Sigmoid colon (tissue), 7 donors: ENCODE data around the gene IPO11. TPM values are rescaled to one million over a fixed set of nuclear protein-coding genes. Genes with fewer than 3 reads are reported as not detected.

Experiments used
- DNase-seq: peaks from one replicate; pipeline ENCODE4 v3.0.0-alpha.2; 2019
- H3K27ac ChIP-seq, 4 donors: fragments of 200-600 bp; sonication (generic); one replicate each; pipeline ENCODE4 v1.5.1; 2016 to 2019; ENCODE audit warnings: mild to moderate bottlenecking in 1 of 4
- H3K27me3 ChIP-seq, 3 donors: fragments of 200-600 bp; sonication (generic); one replicate each; pipeline ENCODE4 v1.5.1; 2019; ENCODE audit warnings: mild to moderate bottlenecking in 1 of 3
- H3K36me3 ChIP-seq, 4 donors: fragments of 200-600 bp; sonication (generic); one replicate each; pipeline ENCODE4 v1.5.1; 2016 to 2019
- H3K4me1 ChIP-seq, 4 donors: fragments of 200-600 bp; sonication (generic); one replicate each; pipeline ENCODE4 v1.5.1; 2017 to 2019
- H3K4me3 ChIP-seq, 4 donors: fragments of 200-600 bp; sonication (generic); one replicate each; pipeline ENCODE4 v1.5.1; 2017 to 2019; ENCODE audit warnings: mild to moderate bottlenecking in 2 of 4, moderate library complexity in 1 of 4
- H3K9me3 ChIP-seq, 4 donors: fragments of 200-600 bp in 3 of 4; sonication (generic) in 3 of 4; one replicate each; pipeline versions ENCODE4 v1.5.1 to v1.6.1; 2013 to 2019
- CTCF ChIP-seq, 4 experiments: fragments of 450-650 bp in 3 of 4; fragments of 200-600 bp in 1 of 4; IDR thresholded peaks; one replicate each; pipeline ENCODE4 v1.5.1; 2016 to 2019; ENCODE audit warnings: antibody characterized with exemption in 4 of 4, mild to moderate bottlenecking in 3 of 4, moderate library complexity in 2 of 4
- EP300 ChIP-seq, 4 donors: sonication (generic); formaldehyde crosslinking; IDR thresholded peaks; one replicate each; pipeline ENCODE4 v1.6.1; 2017; ENCODE audit warnings: antibody characterized with exemption in 4 of 4
- POLR2A ChIP-seq, 2 donors: fragments of 450-650 bp; IDR thresholded peaks; one replicate each; pipeline ENCODE4 v1.6.1; 2016; ENCODE audit warnings: antibody characterized with exemption in 2 of 2, mild to moderate bottlenecking in 2 of 2, moderate library complexity in 2 of 2
- POLR2AphosphoS5 ChIP-seq, 4 donors: sonication (generic); formaldehyde crosslinking; IDR thresholded peaks; one replicate each; pipeline ENCODE4 v1.6.1; 2017; ENCODE audit warnings: antibody characterized with exemption in 4 of 4
- WGBS, 2 donors: extraction: QIAGEN DNeasy Blood & Tissue Kit; methylation state at CpG; one replicate each; pipeline ENCODE4 v1.1.7; 2013; 5-methylcytosine and 5-hydroxymethylcytosine counted together
- intact Hi-C: fragments of 100-400 bp; cut with DNase I; formaldehyde crosslinking; loops from one replicate; pipeline ENCODE4 v1.15.1; 2023
- polyA plus RNA-seq, 3 donors: library from polyadenylated mRNA; stranded (reverse); fragments of 200-250 nt; gene quantifications; one replicate each; pipeline ENCODE4 v1.2.3, GENCODE V29; 2013
- total RNA-seq, 4 donors: library from RNA; depleted of rRNA; stranded (reverse); fragments of >200 nt; gene quantifications; one replicate each; pipeline ENCODE4 v1.1.0, GENCODE V29; 2016
- donor health status: healthy with polysubstance abuse.
- donor health status: Bipolar disorder and iron deficiency.
- donor health status: healthy.

IPO11 gene
- total and polyA plus RNA-seq, 7 donors: 5.3 to 38.8 (median 20.9) TPM

DNA sequence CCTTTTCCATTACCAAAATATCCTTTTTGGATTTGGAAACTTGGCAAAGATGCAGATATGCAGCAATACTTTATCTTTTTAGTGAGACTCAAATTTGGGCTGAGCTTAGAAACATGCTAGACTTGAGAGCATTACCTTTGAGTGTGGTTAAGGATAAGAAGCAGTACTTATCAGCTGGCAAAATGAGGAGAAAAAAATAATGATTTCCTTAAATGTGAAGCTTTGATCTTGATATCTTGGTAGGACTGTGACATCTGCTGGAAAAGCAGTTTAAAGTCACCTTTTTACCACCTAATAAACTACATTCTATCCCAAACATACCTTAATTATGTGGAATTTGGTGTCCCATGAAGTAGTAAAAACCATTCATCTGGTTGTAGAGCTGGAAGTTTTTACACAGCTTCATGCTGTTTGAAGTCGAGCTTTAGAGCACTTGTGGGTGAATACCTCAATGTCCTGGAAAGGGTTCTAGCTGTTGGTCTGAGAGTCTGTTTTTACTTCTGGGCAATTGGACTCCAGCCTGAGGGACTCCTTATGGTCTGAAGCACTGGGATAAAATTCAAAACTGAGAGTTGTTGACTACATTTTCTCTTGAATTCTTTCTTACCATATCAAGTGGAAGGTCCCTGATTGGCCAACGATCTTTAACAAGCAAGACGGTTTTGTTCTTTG, 219.5 kb downstream of the IPO11 start:
- no peaks in the 10 kb centered on the region for H3K4me1 ChIP-seq
- intact Hi-C loops: no loop called here
- no peak for DNase-seq
- no peak overlapping the region for H3K4me3 ChIP-seq
- H3K27me3 ChIP-seq: no peaks in the 10 kb centered on the region
- TF ChIP-seq EP300 (IDR thresholded peaks at IDR 0.05) (no peak), CTCF (IDR thresholded peaks at IDR 0.05) (no peak), POLR2AphosphoS5 (IDR thresholded peaks at IDR 0.05) (no peak), POLR2A (IDR thresholded peaks at IDR 0.05) (no peak)
- WGBS, 2 donors: 83 to 89% methylated on average over 3 of the region's 3 CpGs
- H3K27ac ChIP-seq: no peak overlapping the region
- peaks cover 0 to 24% (median 0%) of the 10 kb centered on the region in 4 donors for H3K36me3 ChIP-seq
- no peaks in the 10 kb centered on the region for H3K9me3 ChIP-seq

- H3K9me3 ChIP-seq: no peaks in the 10 kb centered on the region
- H3K4me1 ChIP-seq: no peaks in the 10 kb centered on the region
- TF ChIP-seq CTCF (IDR thresholded peaks at IDR 0.05) (no peak), POLR2A (IDR thresholded peaks at IDR 0.05) (no peak), EP300 (IDR thresholded peaks at IDR 0.05) (no peak), POLR2AphosphoS5 (IDR thresholded peaks at IDR 0.05) (no peak)
- H3K36me3 ChIP-seq: peaks cover 0 to 12% (median 0%) of the 10 kb centered on the region in 4 donors
- no peak overlapping the region for H3K27ac ChIP-seq
- DNase-seq: no peak
- no peak overlapping the region for H3K4me3 ChIP-seq
- no peaks in the 10 kb centered on the region for H3K27me3 ChIP-seq
- intact Hi-C loops: no loop called here
Measured at GRCh38 chr5:62633243-62633642, 220.7 kb downstream of the IPO11 start.

- no peak overlapping the region for H3K27ac ChIP-seq
- H3K36me3 ChIP-seq: no peaks in the 10 kb centered on the region
- H3K4me1 ChIP-seq: no peaks in the 10 kb centered on the region
- no peaks in the 10 kb centered on the region for H3K9me3 ChIP-seq
- no peaks in the 10 kb centered on the region for H3K27me3 ChIP-seq
- intact Hi-C loops: no loop called here
- DNase-seq: no peak
- H3K4me3 ChIP-seq: no peak overlapping the region
- no peak for TF ChIP-seq POLR2A (IDR thresholded peaks at IDR 0.05)
- no peak for TF ChIP-seq CTCF (IDR thresholded peaks at IDR 0.05)
- TF ChIP-seq POLR2AphosphoS5 (IDR thresholded peaks at IDR 0.05): no peak
- no peak for TF ChIP-seq EP300 (IDR thresholded peaks at IDR 0.05)
- WGBS, 2 donors: 75 to 93% methylated on average over 4 of the region's 4 CpGs
Measured at GRCh38 chr5:62640446-62640845, 227.9 kb downstream of the IPO11 start.

GRCh38 chr5:62642468-62642867, 229.9 kb downstream of the IPO11 start:
- whole genome bisulfite sequencing, 2 donors: 66 to 82% methylated on average over 6 of the region's 6 CpGs
- no peaks in the 10 kb centered on the region for H3K4me1 ChIP-seq
- H3K4me3 ChIP-seq: no peak overlapping the region
- intact Hi-C loops: no loop called here
- no peaks in the 10 kb centered on the region for H3K36me3 ChIP-seq
- TF ChIP-seq CTCF (IDR thresholded peaks at IDR 0.05): no peak
- TF ChIP-seq EP300 (IDR thresholded peaks at IDR 0.05): no peak
- no peak for TF ChIP-seq POLR2AphosphoS5 (IDR thresholded peaks at IDR 0.05)
- no peak for TF ChIP-seq POLR2A (IDR thresholded peaks at IDR 0.05)
- no peaks in the 10 kb centered on the region for H3K27me3 ChIP-seq
- H3K27ac ChIP-seq: no peak overlapping the region
- no peak for DNase-seq
- no peaks in the 10 kb centered on the region for H3K9me3 ChIP-seq
